Measurements from ENCODE around the gene SLFN11.

DNA sequence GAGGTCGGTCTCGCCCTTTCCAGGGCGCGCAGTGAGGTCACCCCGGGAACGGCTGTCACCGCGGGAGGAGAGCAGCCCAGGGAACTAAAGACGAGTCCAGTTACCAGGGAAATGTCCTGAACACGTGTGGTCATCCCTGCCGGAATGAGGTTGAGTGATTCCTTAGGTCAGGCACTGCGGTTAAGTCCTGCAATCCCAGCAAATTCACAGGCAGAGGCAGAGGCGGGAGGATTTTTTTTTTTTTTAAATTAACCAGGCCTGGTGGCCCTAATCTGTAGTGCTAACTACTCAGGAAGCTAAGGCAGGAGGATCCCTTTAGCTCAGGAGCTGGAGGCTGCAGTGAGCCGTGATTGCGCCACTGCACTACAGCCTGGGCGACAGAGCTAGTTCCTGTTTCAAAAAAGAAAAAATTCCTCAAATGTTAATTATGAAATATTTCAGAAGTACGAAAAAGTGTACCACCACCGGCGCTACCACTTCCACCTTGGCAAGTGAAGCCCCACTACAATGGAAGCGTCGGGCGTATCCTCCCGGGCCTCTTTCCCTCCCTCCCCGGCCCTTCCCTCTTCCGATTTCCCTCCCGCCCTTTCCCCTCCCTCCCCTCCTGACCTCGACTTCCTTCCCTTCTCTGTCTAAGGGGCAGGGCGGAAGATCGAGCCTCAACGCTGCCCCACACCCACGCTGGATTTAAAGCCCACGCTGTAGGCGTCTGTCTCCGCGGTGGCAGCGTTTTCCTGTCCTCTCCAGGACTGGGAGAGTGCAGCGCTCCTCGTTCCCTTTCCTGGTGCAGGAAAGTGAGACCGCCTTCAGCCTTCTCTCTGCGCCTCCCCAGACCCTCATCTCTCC is 27.3 kb downstream of the SLFN11 start:
- TF ChIP-seq, protein P1, sequence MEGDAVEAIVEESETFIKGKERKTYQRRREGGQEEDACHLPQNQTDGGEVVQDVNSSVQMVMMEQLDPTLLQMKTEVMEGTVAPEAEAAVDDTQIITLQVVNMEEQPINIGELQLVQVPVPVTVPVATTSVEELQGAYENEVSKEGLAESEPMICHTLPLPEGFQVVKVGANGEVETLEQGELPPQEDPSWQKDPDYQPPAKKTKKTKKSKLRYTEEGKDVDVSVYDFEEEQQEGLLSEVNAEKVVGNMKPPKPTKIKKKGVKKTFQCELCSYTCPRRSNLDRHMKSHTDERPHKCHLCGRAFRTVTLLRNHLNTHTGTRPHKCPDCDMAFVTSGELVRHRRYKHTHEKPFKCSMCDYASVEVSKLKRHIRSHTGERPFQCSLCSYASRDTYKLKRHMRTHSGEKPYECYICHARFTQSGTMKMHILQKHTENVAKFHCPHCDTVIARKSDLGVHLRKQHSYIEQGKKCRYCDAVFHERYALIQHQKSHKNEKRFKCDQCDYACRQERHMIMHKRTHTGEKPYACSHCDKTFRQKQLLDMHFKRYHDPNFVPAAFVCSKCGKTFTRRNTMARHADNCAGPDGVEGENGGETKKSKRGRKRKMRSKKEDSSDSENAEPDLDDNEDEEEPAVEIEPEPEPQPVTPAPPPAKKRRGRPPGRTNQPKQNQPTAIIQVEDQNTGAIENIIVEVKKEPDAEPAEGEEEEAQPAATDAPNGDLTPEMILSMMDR (IDR thresholded peaks at IDR 0.05) = no peak
- no peak for TF ChIP-seq POLR2AphosphoS5 (IDR thresholded peaks at IDR 0.05)
